PFSK-1 (cell line): ENCODE data around the gene ZC3H11A.

Source experiments
- REST ChIP-seq, 2 experiments: IDR thresholded peaks; 2 replicates each; pipeline versions ENCODE4 v1.6.1 to v1.8.0; 2011 to 2012; ENCODE audit warnings: low read depth in 2 of 2, low read length in 2 of 2, control low read depth in 1 of 2, inconsistent platforms in 1 of 2, mild to moderate bottlenecking in 1 of 2, moderate library complexity in 1 of 2; ENCODE audit not compliant: insufficient read depth in 1 of 2
- TAF1 ChIP-seq: IDR thresholded peaks from 2 replicates; pipeline ENCODE4 v1.6.1; 2012; ENCODE audit warnings: low read length, control low read depth, borderline replicate concordance; ENCODE audit not compliant: insufficient read depth

- TF ChIP-seq REST (IDR thresholded peaks at IDR 0.05; ENCODE audit: insufficient read depth in 1 of 2, low read depth in 2 of 2, low read length in 2 of 2) (no peak), TAF1 (no peak)
Observed at GRCh38 chr1:203776636-203777035, 18.8 kb upstream of the ZC3H11A start.
